Peyer's patch (tissue), 4 donors: ENCODE measurements around the gene CD300E.

Source experiments
- CTCF ChIP-seq, 6 experiments: fragments of 450-650 bp in 4 of 6; fragments of 200-600 bp in 2 of 6; sonication (generic) in 1 of 6; IDR thresholded peaks; one replicate each; pipeline ENCODE4 v1.5.1; 2017 to 2019; ENCODE audit warnings: antibody characterized with exemption in 6 of 6, mild to moderate bottlenecking in 3 of 6, moderate library complexity in 1 of 6
- POLR2A ChIP-seq, 2 donors: fragments of 450-650 bp; IDR thresholded peaks; one replicate each; pipeline ENCODE4 v1.5.1; 2017; ENCODE audit warnings: antibody characterized with exemption in 2 of 2, mild to moderate bottlenecking in 2 of 2, moderate library complexity in 2 of 2

GRCh38 chr17:74647871-74648672 is 24.5 kb upstream of the CD300E start:
- TF ChIP-seq CTCF (IDR thresholded peaks at IDR 0.05) (no peak), POLR2A (IDR thresholded peaks at IDR 0.05) (no peak)
